ENCODE results near the gene IGSF11. TPM values are rescaled to one million over a fixed set of nuclear protein-coding genes. Genes with fewer than 3 reads are reported as not detected.

Gene IGSF11
- total RNA-seq, 1 donor from 2014 or later, result 0.18 TPM

- Mint-ChIP-seq H3K4me3 (no peak overlapping the region), H3K9me3 (no peaks in the 10 kb centered on the region), H3K4me1 (ENCODE audit: low read depth) (peaks cover 20% of the 10 kb centered on the region), H3K36me3 (ENCODE audit: low read depth) (no peaks in the 10 kb centered on the region), H3K27me3 (ENCODE audit: insufficient read depth) (no peaks in the 10 kb centered on the region), H3K27ac (no peak overlapping the region)
- intact Hi-C loops (cut with micrococcal nuclease), result loop anchor here (5.0 kb wide), 1 partner anchor 95 kb away; the partner anchor contains the start of gene IGSF11
- DNase-seq (ENCODE audit: low spot score), result no peak
These were observed 97.8 kb downstream of the IGSF11 start for GRCh38 chr3:118936811-118937210.

DNA sequence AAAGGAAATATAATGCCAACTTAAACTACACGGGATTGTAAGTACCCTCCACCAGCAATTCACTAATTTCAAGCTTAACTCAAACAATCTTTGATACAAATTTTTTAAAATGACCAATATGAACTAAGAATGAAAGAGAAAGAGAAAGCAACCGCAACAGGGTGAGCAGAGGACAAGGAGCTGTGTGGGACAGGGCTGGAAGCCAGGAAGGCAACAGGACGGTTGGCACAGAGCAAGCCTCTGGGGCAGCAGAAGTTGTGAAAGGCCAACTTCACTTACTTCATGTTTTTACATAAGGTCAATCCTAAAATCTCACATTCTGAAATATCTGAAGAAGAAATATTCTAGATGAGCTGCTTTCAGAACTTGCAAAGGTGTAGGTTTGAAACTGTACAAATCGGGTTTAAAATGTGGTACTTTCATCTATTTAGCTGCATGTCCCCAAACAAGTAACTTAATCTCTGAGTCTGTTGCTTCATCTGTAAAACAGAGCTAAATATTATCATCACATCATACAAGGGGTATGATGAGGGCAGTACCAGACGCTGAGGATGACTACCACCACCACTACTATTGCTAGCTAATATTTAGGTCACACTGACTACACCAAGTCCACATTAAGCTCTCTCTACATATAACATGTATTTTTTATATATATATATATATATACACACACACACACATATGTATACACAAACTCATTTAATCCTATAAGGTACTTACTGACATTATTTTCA lies 101.7 kb downstream of the IGSF11 start:
- Mint-ChIP-seq H3K4me3 (no peak overlapping the region), H3K36me3 (ENCODE audit: low read depth) (no peaks in the 10 kb centered on the region), H3K4me1 (ENCODE audit: low read depth) (peaks cover 6% of the 10 kb centered on the region), H3K27ac (no peak overlapping the region), H3K27me3 (ENCODE audit: insufficient read depth) (no peaks in the 10 kb centered on the region), H3K9me3 (no peaks in the 10 kb centered on the region)
- intact Hi-C loops (cut with micrococcal nuclease), result no loop called here
- DNase-seq (ENCODE audit: low spot score), result no peak

- no peak overlapping the region for H3K4me3 Mint-ChIP-seq
- no peaks in the 10 kb centered on the region for H3K27me3 Mint-ChIP-seq (ENCODE audit: insufficient read depth)
- no peak for DNase-seq (ENCODE audit: low spot score)
- no peaks in the 10 kb centered on the region for H3K36me3 Mint-ChIP-seq (ENCODE audit: low read depth)
- intact Hi-C loops (cut with micrococcal nuclease), result no loop called here
- H3K4me1 Mint-ChIP-seq (ENCODE audit: low read depth), result peaks cover 5% of the 10 kb centered on the region
- no peak overlapping the region for H3K27ac Mint-ChIP-seq
- no peaks in the 10 kb centered on the region for H3K9me3 Mint-ChIP-seq
These were observed 102.7 kb downstream of the IGSF11 start for GRCh38 chr3:118931996-118932395.

GRCh38 chr3:118927449-118927848 lies 107.2 kb downstream of the IGSF11 start:
- Mint-ChIP-seq H3K4me1 (ENCODE audit: low read depth) (no peaks in the 10 kb centered on the region), H3K27ac (no peak overlapping the region), H3K4me3 (no peak overlapping the region), H3K36me3 (ENCODE audit: low read depth) (no peaks in the 10 kb centered on the region), H3K9me3 (no peaks in the 10 kb centered on the region), H3K27me3 (ENCODE audit: insufficient read depth) (peaks cover 2% of the 10 kb centered on the region)
- intact Hi-C loops (cut with micrococcal nuclease), result no loop called here
- DNase-seq (ENCODE audit: low spot score), result no peak

GRCh38 chr3:118912188-118912587 lies 122.5 kb downstream of the IGSF11 start:
- Mint-ChIP-seq H3K36me3 (ENCODE audit: low read depth) (no peaks in the 10 kb centered on the region), H3K27me3 (ENCODE audit: insufficient read depth) (peaks cover 13% of the 10 kb centered on the region), H3K27ac (no peak overlapping the region), H3K4me1 (ENCODE audit: low read depth) (peaks cover 4% of the 10 kb centered on the region), H3K4me3 (no peak overlapping the region), H3K9me3 (no peaks in the 10 kb centered on the region)
- intact Hi-C loops (cut with micrococcal nuclease), result no loop called here
- DNase-seq (ENCODE audit: low spot score), result no peak

DNA sequence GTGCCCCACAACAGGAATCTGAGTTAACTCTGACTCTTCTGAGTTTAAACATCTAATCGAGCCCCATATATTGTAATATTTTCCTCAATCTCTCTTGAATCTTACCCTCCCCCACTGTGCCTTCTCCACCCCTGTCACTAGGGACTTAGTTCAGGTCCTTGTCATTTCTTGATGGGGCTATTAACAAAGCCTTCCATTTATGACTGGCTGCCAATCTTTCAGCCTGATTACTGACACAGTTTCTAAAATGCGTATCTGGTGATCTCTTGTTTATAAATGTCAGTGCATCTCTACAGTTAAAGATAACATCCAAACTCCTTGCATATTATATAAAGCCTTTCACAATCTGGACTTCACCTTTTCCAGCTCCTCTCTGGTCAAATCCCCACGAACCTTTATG lies 124.3 kb downstream of the IGSF11 start:
- Mint-ChIP-seq H3K4me3 (no peak overlapping the region), H3K27me3 (ENCODE audit: insufficient read depth) (peaks cover 13% of the 10 kb centered on the region), H3K36me3 (ENCODE audit: low read depth) (no peaks in the 10 kb centered on the region), H3K4me1 (ENCODE audit: low read depth) (peaks cover 4% of the 10 kb centered on the region), H3K27ac (no peak overlapping the region), H3K9me3 (no peaks in the 10 kb centered on the region)
- intact Hi-C loops (cut with micrococcal nuclease), result no loop called here
- no peak for DNase-seq (ENCODE audit: low spot score)

GRCh38 chr3:118909763-118910162 lies 124.9 kb downstream of the IGSF11 start:
- Mint-ChIP-seq H3K4me1 (ENCODE audit: low read depth) (peaks cover 4% of the 10 kb centered on the region), H3K27ac (no peak overlapping the region), H3K36me3 (ENCODE audit: low read depth) (no peaks in the 10 kb centered on the region), H3K9me3 (no peaks in the 10 kb centered on the region), H3K4me3 (no peak overlapping the region), H3K27me3 (ENCODE audit: insufficient read depth) (peaks cover 13% of the 10 kb centered on the region)
- intact Hi-C loops (cut with micrococcal nuclease), result no loop called here
- DNase-seq (ENCODE audit: low spot score), result no peak

GRCh38 chr3:118907909-118908308 lies 126.7 kb downstream of the IGSF11 start:
- no peak overlapping the region for H3K27ac Mint-ChIP-seq
- DNase-seq (ENCODE audit: low spot score), result no peak
- H3K9me3 Mint-ChIP-seq, result no peaks in the 10 kb centered on the region
- H3K27me3 Mint-ChIP-seq (ENCODE audit: insufficient read depth), result peaks cover 14% of the 10 kb centered on the region
- H3K4me3 Mint-ChIP-seq, result no peak overlapping the region
- H3K4me1 Mint-ChIP-seq (ENCODE audit: low read depth), result peaks cover 4% of the 10 kb centered on the region
- intact Hi-C loops (cut with micrococcal nuclease), result no loop called here
- H3K36me3 Mint-ChIP-seq (ENCODE audit: low read depth), result no peaks in the 10 kb centered on the region

DNA sequence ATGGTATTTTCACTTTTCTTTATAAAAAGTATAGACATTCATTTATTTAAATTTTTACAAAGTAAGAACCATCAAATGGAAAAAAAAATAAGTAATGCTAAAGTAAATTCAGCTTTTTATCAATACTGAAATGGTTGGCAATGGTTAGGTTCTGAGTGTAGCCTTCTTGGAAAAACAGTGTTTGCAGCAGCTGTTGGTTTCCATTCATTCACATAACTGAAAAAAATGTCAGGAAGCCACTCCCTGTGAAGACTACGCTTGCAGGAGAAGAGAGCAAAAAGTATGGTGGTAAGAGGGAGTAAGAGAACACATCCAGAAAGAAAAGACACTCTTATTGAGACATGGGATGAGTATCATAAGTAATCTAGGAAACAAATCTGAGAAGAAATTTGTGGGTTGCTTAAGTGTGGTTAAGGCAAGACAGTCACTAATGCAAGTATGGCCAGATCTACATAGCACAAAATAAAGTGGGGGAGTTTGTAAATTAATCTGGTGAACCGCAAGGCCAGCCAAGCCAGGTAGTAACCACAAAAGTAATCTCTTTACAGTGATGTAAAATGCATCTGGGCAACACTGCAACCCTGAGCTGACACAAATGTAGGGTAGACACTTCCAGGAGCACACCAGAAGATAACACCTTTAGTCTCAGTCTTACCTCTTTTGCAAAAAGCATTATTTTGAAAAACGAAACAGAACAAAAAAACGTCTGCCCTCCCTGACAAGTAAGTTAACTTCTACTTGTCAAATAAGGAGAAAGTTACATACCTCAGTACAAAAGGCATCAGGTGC lies 133.7 kb downstream of the IGSF11 start:
- Mint-ChIP-seq H3K27me3 (ENCODE audit: insufficient read depth) (peaks cover 12% of the 10 kb centered on the region), H3K27ac (no peak overlapping the region), H3K9me3 (no peaks in the 10 kb centered on the region), H3K4me3 (no peak overlapping the region), H3K36me3 (ENCODE audit: low read depth) (no peaks in the 10 kb centered on the region), H3K4me1 (ENCODE audit: low read depth) (no peaks in the 10 kb centered on the region)
- intact Hi-C loops (cut with micrococcal nuclease), result no loop called here
- no peak for DNase-seq (ENCODE audit: low spot score)

DNA sequence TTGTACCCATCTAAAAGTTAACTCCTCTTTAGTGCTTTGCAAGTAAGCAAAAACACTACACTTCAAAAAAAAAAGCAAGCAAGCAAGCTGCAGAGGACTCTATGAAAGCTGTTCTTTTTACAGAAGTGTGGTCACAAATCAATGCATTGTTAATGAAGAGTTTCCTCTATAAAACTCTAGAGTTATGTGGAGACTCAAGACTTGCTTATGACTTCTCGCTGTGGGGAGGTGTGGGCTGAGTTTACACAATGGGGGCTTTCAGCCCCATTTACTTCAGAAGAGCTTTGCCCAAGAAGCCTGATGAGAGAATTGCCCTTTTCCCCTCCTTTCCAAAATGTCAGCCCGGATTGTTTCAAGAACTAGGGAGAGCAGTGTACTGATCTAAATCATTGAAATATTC lies 144.4 kb downstream of the IGSF11 start:
- Mint-ChIP-seq H3K27me3 (ENCODE audit: insufficient read depth) (peaks cover 2% of the 10 kb centered on the region), H3K27ac (no peak overlapping the region)
- no peak for DNase-seq (ENCODE audit: low spot score)

DNA sequence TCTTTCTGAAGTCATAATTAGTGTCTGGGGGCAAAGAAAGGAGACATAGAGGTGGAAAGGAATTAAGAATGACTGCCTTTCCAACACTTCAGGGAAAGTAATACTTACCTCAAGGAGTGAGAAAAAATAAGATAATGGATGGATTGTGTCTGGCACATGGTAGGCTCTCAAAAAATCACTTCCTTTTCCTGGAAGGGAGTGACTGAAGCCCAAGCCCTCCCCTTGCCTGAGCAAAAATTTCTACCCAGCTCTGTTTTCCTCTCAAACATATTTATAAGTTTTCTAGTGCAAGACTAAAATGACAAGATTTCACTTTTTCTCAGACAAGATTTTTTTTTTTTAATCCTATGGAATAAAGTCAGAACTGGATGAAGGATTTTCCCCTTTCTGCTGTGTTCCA lies 145.0 kb downstream of the IGSF11 start:
- DNase-seq (ENCODE audit: low spot score), result no peak
- H3K36me3 Mint-ChIP-seq (ENCODE audit: low read depth), result no peaks in the 10 kb centered on the region
- no peak overlapping the region for H3K4me3 Mint-ChIP-seq
- intact Hi-C loops (cut with micrococcal nuclease), result loop anchor here (5.0 kb wide), 1 partner anchor 63 kb away; no protein-coding TSS in a partner anchor
- peaks cover 7% of the 10 kb centered on the region for H3K4me1 Mint-ChIP-seq (ENCODE audit: low read depth)
- H3K27me3 Mint-ChIP-seq (ENCODE audit: insufficient read depth), result peaks cover 2% of the 10 kb centered on the region
- H3K27ac Mint-ChIP-seq, result no peak overlapping the region
- no peaks in the 10 kb centered on the region for H3K9me3 Mint-ChIP-seq

More for the DNA sequence above, 144.4 kb downstream of the IGSF11 start:
- no peak overlapping the region for H3K4me3 Mint-ChIP-seq
- intact Hi-C loops (cut with micrococcal nuclease), result no loop called here
- no peaks in the 10 kb centered on the region for H3K9me3 Mint-ChIP-seq
- peaks cover 2% of the 10 kb centered on the region for H3K4me1 Mint-ChIP-seq (ENCODE audit: low read depth)
- H3K36me3 Mint-ChIP-seq (ENCODE audit: low read depth), result no peaks in the 10 kb centered on the region

DNA sequence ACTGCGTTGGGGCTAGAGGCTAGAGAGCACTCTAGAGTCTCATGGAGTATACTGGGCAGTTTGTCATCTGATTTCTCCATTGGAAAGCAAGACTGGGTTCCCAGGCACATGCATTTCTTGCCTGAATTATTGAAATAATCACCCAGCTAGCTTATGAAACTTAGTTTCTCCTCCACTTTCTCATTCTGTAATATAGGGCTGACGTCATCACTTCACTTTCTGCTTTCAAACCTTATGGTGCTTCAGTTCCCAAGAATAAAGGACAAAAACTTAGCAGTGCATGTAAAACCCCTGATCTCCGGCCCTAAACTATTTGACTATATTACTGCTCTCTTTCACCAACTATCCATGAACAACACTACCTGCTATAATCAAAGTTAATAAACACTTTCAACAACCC lies 147.9 kb downstream of the IGSF11 start:
- H3K36me3 Mint-ChIP-seq (ENCODE audit: low read depth), result no peaks in the 10 kb centered on the region
- no peaks in the 10 kb centered on the region for H3K9me3 Mint-ChIP-seq
- H3K27me3 Mint-ChIP-seq (ENCODE audit: insufficient read depth), result peaks cover 8% of the 10 kb centered on the region
- peaks cover 8% of the 10 kb centered on the region for H3K4me1 Mint-ChIP-seq (ENCODE audit: low read depth)
- DNase-seq (ENCODE audit: low spot score), result no peak
- no peak overlapping the region for H3K27ac Mint-ChIP-seq
- intact Hi-C loops (cut with micrococcal nuclease), result loop anchor here (5.0 kb wide), 1 partner anchor 66 kb away; no protein-coding TSS in a partner anchor
- no peak overlapping the region for H3K4me3 Mint-ChIP-seq

DNA sequence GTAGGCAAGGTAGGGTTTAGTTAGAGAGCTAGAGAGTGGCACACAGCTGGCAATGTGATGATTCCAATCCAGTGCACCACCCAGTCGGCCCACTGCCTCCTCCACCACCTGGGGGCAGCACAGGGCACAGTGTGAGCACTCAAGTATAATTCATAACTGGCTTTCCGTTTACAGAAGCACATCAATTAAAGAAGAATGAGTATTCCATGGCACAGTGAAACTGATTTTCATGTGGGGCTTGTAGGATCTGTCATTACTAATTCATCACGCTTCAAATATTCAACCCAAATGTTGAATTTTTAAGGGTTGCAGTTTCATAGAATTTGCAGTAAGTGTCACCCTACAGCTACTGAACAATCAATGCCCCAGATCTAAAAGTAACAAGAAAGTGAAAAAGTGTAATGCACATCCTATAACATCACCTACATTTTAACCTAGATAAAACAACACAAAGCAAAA lies 149.9 kb downstream of the IGSF11 start:
- intact Hi-C loops (cut with micrococcal nuclease), result loop anchor here (1.0 to 5.0 kb wide), 5 partner anchors 68 to 797 kb away; partner anchors contain the start of gene CD80
- peak; percentile 57 for DNase-seq (ENCODE audit: low spot score)
- H3K36me3 Mint-ChIP-seq (ENCODE audit: low read depth), result no peaks in the 10 kb centered on the region
- peaks cover 8% of the 10 kb centered on the region for H3K4me1 Mint-ChIP-seq (ENCODE audit: low read depth)
- no peak overlapping the region for H3K27ac Mint-ChIP-seq
- H3K9me3 Mint-ChIP-seq, result no peaks in the 10 kb centered on the region
- H3K4me3 Mint-ChIP-seq, result no peak overlapping the region
- H3K27me3 Mint-ChIP-seq (ENCODE audit: insufficient read depth), result peaks cover 6% of the 10 kb centered on the region

Measured in activated T-helper 1 cell treated with anti-CD3 and anti-CD28 coated beads, Interleukin-12 subunit alpha, Interleukin-12 subunit beta, Interleukin-2, Interleukin-4 antibody, amounts not matched to agents 30 ng/mL and 10 ng/mL and 1 ng/mL, durations not matched to agents 14 hours and 24 hours and 36 hours (primary cell).